H9 (cell line): ENCODE data around the gene MRTFA. TPM values are rescaled to one million over a fixed set of nuclear protein-coding genes. Genes with fewer than 3 reads are reported as not detected.

Experiments used
- DNase-seq: peaks from one replicate; pipeline ENCODE4 v3.0.0-alpha.2; 2017
- H2AFZ ChIP-seq: one replicate; pipeline ENCODE4 v1.6.1; 2013; ENCODE audit warnings: mild to moderate bottlenecking, low read length, control low read depth, moderate library complexity
- H2AK5ac ChIP-seq: 2 replicates; pipeline ENCODE4 v1.6.1; 2013; ENCODE audit warnings: low read length, control low read depth, mixed read lengths; ENCODE audit not compliant: insufficient read length
- H2BK120ac ChIP-seq: one replicate; pipeline ENCODE4 v1.6.1; 2013; ENCODE audit warnings: low read depth, mild to moderate bottlenecking, low read length, control low read depth, inconsistent platforms; ENCODE audit not compliant: poor library complexity, severe bottlenecking
- H2BK12ac ChIP-seq: 2 replicates; pipeline ENCODE4 v1.6.1; 2013; ENCODE audit warnings: low read length, control low read depth, mixed read lengths, low read depth; ENCODE audit not compliant: insufficient read length
- H2BK15ac ChIP-seq: 2 replicates; pipeline ENCODE4 v1.6.1; 2013; ENCODE audit warnings: low read depth, low read length, control low read depth
- H2BK20ac ChIP-seq: one replicate; pipeline ENCODE4 v1.6.1; 2013; ENCODE audit warnings: low read depth, mild to moderate bottlenecking, low read length, control low read depth, inconsistent platforms; ENCODE audit not compliant: poor library complexity, severe bottlenecking
- H2BK5ac ChIP-seq: 2 replicates; pipeline ENCODE4 v1.6.1; 2013; ENCODE audit warnings: low read length, control low read depth, mixed read lengths; ENCODE audit not compliant: insufficient read length
- H3K14ac ChIP-seq: 2 replicates; pipeline ENCODE4 v1.6.1; 2013; ENCODE audit warnings: low read length, control low read depth; ENCODE audit not compliant: insufficient read depth
- H3K18ac ChIP-seq: 2 replicates; pipeline ENCODE4 v1.6.1; 2013; ENCODE audit warnings: low read depth, mild to moderate bottlenecking, mixed read lengths, low read length, control low read depth; ENCODE audit not compliant: insufficient read length
- H3K23ac ChIP-seq: 2 replicates; pipeline ENCODE4 v1.6.1; 2013; ENCODE audit warnings: low read length, control low read depth, mixed read lengths, low read depth; ENCODE audit not compliant: insufficient read length
- H3K23me2 ChIP-seq: 2 replicates; pipeline ENCODE4 v1.6.1; 2013; ENCODE audit warnings: low read depth, mild to moderate bottlenecking, mixed read lengths, low read length, control low read depth; ENCODE audit not compliant: insufficient read length, poor library complexity, severe bottlenecking
- H3K27ac ChIP-seq: 2 replicates; pipeline ENCODE4 v1.5.1; 2013; ENCODE audit warnings: low read length, control low read depth, mixed read lengths, low read depth; ENCODE audit not compliant: insufficient read length
- H3K27me3 ChIP-seq: 2 replicates; pipeline ENCODE4 v1.6.1; 2013; ENCODE audit warnings: low read length, control low read depth, inconsistent platforms; ENCODE audit not compliant: insufficient read depth
- H3K4ac ChIP-seq: 2 replicates; pipeline ENCODE4 v1.6.1; 2013; ENCODE audit warnings: low read depth, mild to moderate bottlenecking, control low read depth, inconsistent platforms, low read length, moderate library complexity
- H3K4me1 ChIP-seq: 2 replicates; pipeline ENCODE4 v1.6.1; 2013; ENCODE audit warnings: low read length, control low read depth, inconsistent platforms; ENCODE audit not compliant: insufficient read depth
- H3K4me2 ChIP-seq: 2 replicates; pipeline ENCODE4 v1.6.1; 2013; ENCODE audit warnings: low read length, control low read depth, mixed read lengths; ENCODE audit not compliant: insufficient read length, insufficient read depth
- H3K56ac ChIP-seq: 2 replicates; pipeline ENCODE4 v1.6.1; 2013; ENCODE audit warnings: low read depth, mild to moderate bottlenecking, mixed read lengths, low read length, control low read depth; ENCODE audit not compliant: insufficient read length
- H3K79me1 ChIP-seq: 2 replicates; pipeline ENCODE4 v1.6.1; 2013; ENCODE audit warnings: low read depth, mild to moderate bottlenecking, moderate library complexity, low read length, control low read depth, inconsistent platforms; ENCODE audit not compliant: insufficient read depth, poor library complexity, severe bottlenecking
- H3K79me2 ChIP-seq: 2 replicates; pipeline ENCODE4 v1.6.1; 2013; ENCODE audit warnings: low read length, control low read depth, inconsistent platforms; ENCODE audit not compliant: insufficient read depth
- H3K9ac ChIP-seq: 2 replicates; pipeline ENCODE4 v1.6.1; 2013; ENCODE audit warnings: low read length, control low read depth, mixed read lengths; ENCODE audit not compliant: insufficient read length; ENCODE audit errors: extremely low read depth
- H3K9me3 ChIP-seq: one replicate; pipeline ENCODE4 v1.6.1; 2013; ENCODE audit warnings: low read depth, low read length, inconsistent platforms; ENCODE audit not compliant: control insufficient read depth
- H3T11ph ChIP-seq: one replicate; pipeline ENCODE4 v1.6.1; 2013; ENCODE audit warnings: mild to moderate bottlenecking, low read length, control low read depth, inconsistent platforms
- H4K20me1 ChIP-seq: one replicate; pipeline ENCODE4 v1.6.1; 2013; ENCODE audit not compliant: control insufficient read depth, insufficient read length, insufficient read depth
- H4K5ac ChIP-seq: 2 replicates; pipeline ENCODE4 v1.6.1; 2013; ENCODE audit warnings: low read depth, mild to moderate bottlenecking, mixed read lengths, low read length, control low read depth; ENCODE audit not compliant: insufficient read length
- H4K8ac ChIP-seq: replicated peaks from 2 replicates; pipeline ENCODE4 v1.6.1; 2013; ENCODE audit warnings: low read length, control low read depth, mixed read lengths, low read depth; ENCODE audit not compliant: insufficient read length
- H4K91ac ChIP-seq: 2 replicates; pipeline ENCODE4 v1.6.1; 2013; ENCODE audit warnings: low read depth, mild to moderate bottlenecking, moderate library complexity, mixed read lengths, low read length, control low read depth; ENCODE audit not compliant: insufficient read length
- H3K27ac Mint-ChIP-seq, 3 experiments: 2 replicates in 2 of 3; 3 replicates in 1 of 3; pipeline ENCODE4 v1.8.0; 2020 to 2021; ENCODE audit warnings: mixed read lengths in 3 of 3, mild to moderate bottlenecking in 1 of 3, moderate library complexity in 1 of 3
- H3K27me3 Mint-ChIP-seq: 2 replicates; pipeline ENCODE4 v1.8.0; 2021; ENCODE audit warnings: low read depth, mild to moderate bottlenecking, moderate library complexity, mixed read lengths
- H3K36me3 Mint-ChIP-seq, 3 experiments: 2 replicates in 2 of 3; 3 replicates in 1 of 3; pipeline ENCODE4 v1.8.0; 2020 to 2021; ENCODE audit warnings: low read depth in 3 of 3, mixed read lengths in 3 of 3; ENCODE audit not compliant: insufficient read depth in 1 of 3
- H3K4me1 Mint-ChIP-seq, 2 experiments: 2 replicates each; pipeline ENCODE4 v1.8.0; 2020; ENCODE audit warnings: mixed read lengths in 2 of 2
- H3K4me3 Mint-ChIP-seq, 2 experiments: 2 replicates in 1 of 2; 3 replicates in 1 of 2; pipeline ENCODE4 v1.8.0; 2020 to 2021; ENCODE audit warnings: mild to moderate bottlenecking in 2 of 2, mixed read lengths in 2 of 2, moderate library complexity in 1 of 2
- H3K9me3 Mint-ChIP-seq, 2 experiments: 2 replicates in 1 of 2; 3 replicates in 1 of 2; pipeline ENCODE4 v1.8.0; 2020; ENCODE audit warnings: mild to moderate bottlenecking in 2 of 2, mixed read lengths in 2 of 2, moderate library complexity in 1 of 2
- WGBS: extraction: QIAGEN DNeasy Blood & Tissue Kit; methylation state at CpG from one replicate; pipeline ENCODE4 v1.1.7; 2013; ENCODE audit warnings: missing lambda C conversion rate, low lambda C conversion rate, mixed read lengths; ENCODE audit not compliant: insufficient read length; ENCODE audit errors: extremely low coverage; 5-methylcytosine and 5-hydroxymethylcytosine counted together
- total RNA-seq: library from RNA; stranded (reverse); gene quantifications from 2 replicates; pipeline ENCODE4 v1.2.1, GENCODE V29; 2021
- TF ChIP-seq, protein P1 (sequence below): fragments of 200-600 bp; sonication (generic); conservative IDR thresholded peaks from 3 replicates; pipeline ENCODE4 v1.8.0; 2021; ENCODE audit warnings: antibody characterized with exemption, mild to moderate bottlenecking

Gene MRTFA
- total RNA-seq, 1 experiment from 2014 or later = 38.1 TPM

GRCh38 chr22:40479126-40479800 lies 157.3 kb downstream of the MRTFA start:
- H3T11ph ChIP-seq = no peak overlapping the region
- H2BK120ac ChIP-seq = no peak overlapping the region
- H3K36me3 Mint-ChIP-seq = peaks cover 0 to 6% (median 4%) of the 10 kb centered on the region in 3 experiments; a peak in 1 of 7 replicates
- H2AK5ac ChIP-seq = no peak overlapping the region
- no peak overlapping the region for H3K56ac ChIP-seq
- H3K4me3 Mint-ChIP-seq = no peak overlapping the region; a peak in 1 of 5 replicates
- no peak overlapping the region for H3K18ac ChIP-seq
- H4K91ac ChIP-seq = no peak overlapping the region
- no peak overlapping the region for H2BK5ac ChIP-seq
- H4K5ac ChIP-seq = no peak overlapping the region
- H3K4me1 Mint-ChIP-seq = peaks cover 19 to 21% of the 10 kb centered on the region in 2 experiments
- no peak overlapping the region for H2AFZ ChIP-seq
- H2BK12ac ChIP-seq = no peak overlapping the region
- no peak overlapping the region for H3K27ac Mint-ChIP-seq
- H2BK15ac ChIP-seq = no peak overlapping the region
- WGBS = no CpG with 5 or more reads among the region's 6 CpGs
- no peaks in the 10 kb centered on the region for H3K9me3 ChIP-seq
- TF ChIP-seq, protein P1, sequence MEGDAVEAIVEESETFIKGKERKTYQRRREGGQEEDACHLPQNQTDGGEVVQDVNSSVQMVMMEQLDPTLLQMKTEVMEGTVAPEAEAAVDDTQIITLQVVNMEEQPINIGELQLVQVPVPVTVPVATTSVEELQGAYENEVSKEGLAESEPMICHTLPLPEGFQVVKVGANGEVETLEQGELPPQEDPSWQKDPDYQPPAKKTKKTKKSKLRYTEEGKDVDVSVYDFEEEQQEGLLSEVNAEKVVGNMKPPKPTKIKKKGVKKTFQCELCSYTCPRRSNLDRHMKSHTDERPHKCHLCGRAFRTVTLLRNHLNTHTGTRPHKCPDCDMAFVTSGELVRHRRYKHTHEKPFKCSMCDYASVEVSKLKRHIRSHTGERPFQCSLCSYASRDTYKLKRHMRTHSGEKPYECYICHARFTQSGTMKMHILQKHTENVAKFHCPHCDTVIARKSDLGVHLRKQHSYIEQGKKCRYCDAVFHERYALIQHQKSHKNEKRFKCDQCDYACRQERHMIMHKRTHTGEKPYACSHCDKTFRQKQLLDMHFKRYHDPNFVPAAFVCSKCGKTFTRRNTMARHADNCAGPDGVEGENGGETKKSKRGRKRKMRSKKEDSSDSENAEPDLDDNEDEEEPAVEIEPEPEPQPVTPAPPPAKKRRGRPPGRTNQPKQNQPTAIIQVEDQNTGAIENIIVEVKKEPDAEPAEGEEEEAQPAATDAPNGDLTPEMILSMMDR = no peak
- H3K4me1 ChIP-seq = peaks cover 4% of the 10 kb centered on the region; the same call in 1 of the 2 replicates
- no peak for DNase-seq
- H3K79me2 ChIP-seq = peaks cover 2% of the 10 kb centered on the region; the same call in 1 of the 2 replicates
- H3K4ac ChIP-seq = no peak overlapping the region
- no peaks in the 10 kb centered on the region for H3K23me2 ChIP-seq
- no peak overlapping the region for H3K23ac ChIP-seq
- H4K8ac ChIP-seq = no peak overlapping the region
- H3K14ac ChIP-seq = no peak overlapping the region
- no peaks in the 10 kb centered on the region for H3K9me3 Mint-ChIP-seq
- no peaks in the 10 kb centered on the region for H3K27me3 ChIP-seq
- no peak overlapping the region for H3K9ac ChIP-seq
- no peak overlapping the region for H3K27ac ChIP-seq
- no peak overlapping the region for H2BK20ac ChIP-seq
- no peaks in the 10 kb centered on the region for H4K20me1 ChIP-seq
- no peaks in the 10 kb centered on the region for H3K27me3 Mint-ChIP-seq
- no peaks in the 10 kb centered on the region for H3K79me1 ChIP-seq
- no peak overlapping the region for H3K4me2 ChIP-seq
